Activated CD4-positive, alpha-beta T cell treated with anti-CD3 and anti-CD28 coated beads, Interleukin-2, amount 10 ng/mL, durations not matched to agents 7 days and 5 days (primary cell): Measurements from ENCODE around the gene WNT3A. TPM values are rescaled to one million over a fixed set of nuclear protein-coding genes. Genes with fewer than 3 reads are reported as not detected.
A peak's percentile ranks its signal among the peaks of the same experiment; 100 is the strongest.

Experiments
- CTCF ChIA-PET: fragments of 350-600 bp; sonication (Branson Sonifier 250); formaldehyde crosslinking; loops from one replicate; lab custom pipeline; 2021; ENCODE audit warnings: antibody characterized with exemption; lab: Charles Lee
- POLR2A ChIA-PET: fragments of 350-600 bp; sonication (Branson Sonifier 250); formaldehyde crosslinking; loops from one replicate; lab custom pipeline; 2021; ENCODE audit warnings: antibody characterized with exemption; lab: Charles Lee
- DNase-seq: peaks from one replicate; pipeline ENCODE4 v3.0.0-alpha.2; 2020
- H3K27ac Mint-ChIP-seq: one replicate; pipeline ENCODE4 v1.8.0; 2021; ENCODE audit warnings: mild to moderate bottlenecking, moderate library complexity, mixed read lengths
- H3K27me3 Mint-ChIP-seq: one replicate; pipeline ENCODE4 v1.8.0; 2021; ENCODE audit warnings: mixed read lengths
- H3K36me3 Mint-ChIP-seq: one replicate; pipeline ENCODE4 v1.8.0; 2021; ENCODE audit warnings: low read depth, mixed read lengths
- H3K4me1 Mint-ChIP-seq: one replicate; pipeline ENCODE4 v1.8.0; 2021; ENCODE audit warnings: mixed read lengths
- H3K4me3 Mint-ChIP-seq: one replicate; pipeline ENCODE4 v1.8.0; 2021; ENCODE audit warnings: mild to moderate bottlenecking, moderate library complexity, mixed read lengths
- H3K9me3 Mint-ChIP-seq: one replicate; pipeline ENCODE4 v1.8.0; 2021; ENCODE audit warnings: mixed read lengths
- total RNA-seq, 2 experiments: library from RNA; stranded (reverse); gene quantifications; one replicate each; pipeline ENCODE4 v1.2.3, GENCODE V29; 2021

WNT3A gene
- total RNA-seq, 2 experiments from 2014 or later, result not detected

GRCh38 chr1:228097333-228098081, 90.7 kb downstream of the WNT3A start:
- no peak for DNase-seq
- Mint-ChIP-seq H3K36me3 (peaks cover 50% of the 10 kb centered on the region), H3K4me1 (peaks cover 17% of the 10 kb centered on the region), H3K9me3 (peaks cover 19% of the 10 kb centered on the region), H3K27ac (no peak overlapping the region), H3K4me3 (no peak overlapping the region), H3K27me3 (no peaks in the 10 kb centered on the region)
- POLR2A ChIA-PET, result no interaction called here
- CTCF ChIA-PET, result interaction anchor here (1.8 kb wide), 1 partner anchor 33 kb away, joined by 5 read pairs; no protein-coding TSS in a partner anchor

GRCh38 chr1:228098323-228098931, 91.6 kb downstream of the WNT3A start:
- POLR2A ChIA-PET, result no interaction called here
- peaks cover 45% of the 10 kb centered on the region for H3K36me3 Mint-ChIP-seq
- CTCF ChIA-PET, result interaction anchor here (1.1 to 1.8 kb wide), 2 partner anchors 32 to 556 kb away, joined by 3 to 5 read pairs; no protein-coding TSS in a partner anchor
- peaks cover 19% of the 10 kb centered on the region for H3K9me3 Mint-ChIP-seq
- no peak for DNase-seq
- H3K4me1 Mint-ChIP-seq, result peaks cover 20% of the 10 kb centered on the region
- no peaks in the 10 kb centered on the region for H3K27me3 Mint-ChIP-seq
- H3K27ac Mint-ChIP-seq, result no peak overlapping the region
- H3K4me3 Mint-ChIP-seq, result no peak overlapping the region

- DNase-seq, result no peak
- POLR2A ChIA-PET, result no interaction called here
- Mint-ChIP-seq H3K27me3 (no peaks in the 10 kb centered on the region), H3K27ac (no peak overlapping the region), H3K4me1 (peaks cover 29% of the 10 kb centered on the region), H3K4me3 (no peak overlapping the region), H3K36me3 (peaks cover 42% of the 10 kb centered on the region), H3K9me3 (peaks cover 14% of the 10 kb centered on the region)
- CTCF ChIA-PET, result interaction anchor here (1.7 to 2.1 kb wide), 3 partner anchors 8 to 31 kb away, joined by 3 to 8 read pairs (median 5); no protein-coding TSS in a partner anchor
These were observed 92.5 kb downstream of the WNT3A start for GRCh38 chr1:228099331-228099732.

GRCh38 chr1:228100822-228101613, 94.2 kb downstream of the WNT3A start:
- Mint-ChIP-seq H3K36me3 (peaks cover 27% of the 10 kb centered on the region), H3K4me3 (peak overlapping the region; percentile 93), H3K4me1 (peaks cover 28% of the 10 kb centered on the region), H3K9me3 (no peaks in the 10 kb centered on the region), H3K27ac (peak overlapping the region; percentile 70), H3K27me3 (no peaks in the 10 kb centered on the region)
- POLR2A ChIA-PET, result no interaction called here
- CTCF ChIA-PET, result interaction anchor here (2.1 kb wide), 1 partner anchor 10 kb away, joined by 8 read pairs; no protein-coding TSS in a partner anchor
- DNase-seq, result no peak

GRCh38 chr1:228101614-228101993, 94.8 kb downstream of the WNT3A start:
- Mint-ChIP-seq H3K4me1 (peaks cover 29% of the 10 kb centered on the region), H3K27me3 (no peaks in the 10 kb centered on the region), H3K27ac (peak overlapping the region; percentile 70), H3K9me3 (no peaks in the 10 kb centered on the region), H3K4me3 (peak overlapping the region; percentile 93), H3K36me3 (peaks cover 25% of the 10 kb centered on the region)
- CTCF ChIA-PET, result interaction anchor here (0.9 kb wide), 1 partner anchor 9 kb away, joined by 4 read pairs; no protein-coding TSS in a partner anchor
- POLR2A ChIA-PET, result no interaction called here
- no peak for DNase-seq

- Mint-ChIP-seq H3K9me3 (no peaks in the 10 kb centered on the region), H3K4me3 (peak overlapping the region; percentile 93), H3K36me3 (peaks cover 23% of the 10 kb centered on the region), H3K27me3 (no peaks in the 10 kb centered on the region), H3K27ac (peak overlapping the region; percentile 97), H3K4me1 (peaks cover 29% of the 10 kb centered on the region)
- CTCF ChIA-PET, result interaction anchor here (0.9 kb wide), 1 partner anchor 10 kb away, joined by 4 read pairs; no protein-coding TSS in a partner anchor
- POLR2A ChIA-PET, result no interaction called here
- DNase-seq, result peak; percentile 60
These were observed 95.4 kb downstream of the WNT3A start for GRCh38 chr1:228101994-228102790.

GRCh38 chr1:228102791-228103620, 96.2 kb downstream of the WNT3A start, which contains the start of gene C1orf35:
TSS of gene C1orf35 (minus strand) at chr1:228103325. CDS start at chr1:228103227, 98 bp downstream.
- POLR2A ChIA-PET, result interaction anchor here (0.7 kb wide), 1 partner anchor 52 kb away, joined by 3 read pairs; no protein-coding TSS in a partner anchor
- Mint-ChIP-seq H3K4me3 (peak within 1 kb of the TSS; percentile 93), H3K4me1 (peaks cover 33% of the 10 kb centered on the region), H3K27ac (peak within 1 kb of the TSS; percentile 97), H3K9me3 (no peaks in the 10 kb centered on the region), H3K36me3 (peaks cover 19% of the 10 kb centered on the region), H3K27me3 (no peaks in the 10 kb centered on the region)
- DNase-seq, result peak; percentile 97
- CTCF ChIA-PET, result interaction anchor here (1.0 to 2.3 kb wide), 2 partner anchors 12 to 64 kb away, joined by 4 to 5 read pairs; no protein-coding TSS in a partner anchor

GRCh38 chr1:228104526-228105269, 97.9 kb downstream of the WNT3A start:
- H3K36me3 Mint-ChIP-seq, result peaks cover 9% of the 10 kb centered on the region
- H3K4me1 Mint-ChIP-seq, result peaks cover 43% of the 10 kb centered on the region
- no peaks in the 10 kb centered on the region for H3K9me3 Mint-ChIP-seq
- H3K27ac Mint-ChIP-seq, result peak overlapping the region; percentile 97
- peak overlapping the region; percentile 93 for H3K4me3 Mint-ChIP-seq
- ChIA-PET POLR2A (no interaction called here), CTCF (interaction anchor here (1.0 to 2.3 kb wide), 2 partner anchors 14 to 62 kb away, joined by 4 to 5 read pairs; no protein-coding TSS in a partner anchor)
- no peak for DNase-seq
- H3K27me3 Mint-ChIP-seq, result no peaks in the 10 kb centered on the region

GRCh38 chr1:228105270-228105995, 98.6 kb downstream of the WNT3A start:
- H3K4me3 Mint-ChIP-seq, result no peak overlapping the region
- ChIA-PET CTCF (interaction anchor here (1.5 to 2.3 kb wide), 2 partner anchors 61 kb away, joined by 5 read pairs; no protein-coding TSS in a partner anchor), POLR2A (no interaction called here)
- no peak overlapping the region for H3K27ac Mint-ChIP-seq
- H3K36me3 Mint-ChIP-seq, result peaks cover 9% of the 10 kb centered on the region
- no peaks in the 10 kb centered on the region for H3K27me3 Mint-ChIP-seq
- H3K4me1 Mint-ChIP-seq, result peaks cover 49% of the 10 kb centered on the region
- no peaks in the 10 kb centered on the region for H3K9me3 Mint-ChIP-seq
- no peak for DNase-seq
